Upper lobe of left lung (tissue), 6 donors: Measurements from ENCODE around the gene PPP1R2. TPM values are rescaled to one million over a fixed set of nuclear protein-coding genes. Genes with fewer than 3 reads are reported as not detected.

Source experiments
- ATAC-seq, 2 donors: fragments of 200-7000 bp; cut with Tn5 transposase; one replicate each; pipeline ENCODE4 v1.9.1; 2022; ENCODE audit warnings: mild to moderate bottlenecking in 2 of 2, moderate library complexity in 2 of 2; ENCODE audit not compliant: low FRiP score in 2 of 2
- DNase-seq, 2 donors: peaks; one replicate each; pipeline ENCODE4 v3.0.0-alpha.2; 2019 to 2020
- H3K27ac ChIP-seq, 4 donors: fragments of 200-600 bp; sonication (generic); one replicate each; pipeline ENCODE4 v1.5.1; 2016 to 2019
- H3K27me3 ChIP-seq, 4 donors: fragments of 200-600 bp; sonication (generic); one replicate each; pipeline ENCODE4 v1.5.1; 2017 to 2019
- H3K36me3 ChIP-seq, 4 donors: fragments of 200-600 bp; sonication (generic); one replicate each; pipeline ENCODE4 v1.5.1; 2016 to 2019
- H3K4me1 ChIP-seq, 4 donors: fragments of 200-600 bp; sonication (generic); one replicate each; pipeline ENCODE4 v1.5.1; 2018 to 2019
- H3K4me3 ChIP-seq, 4 donors: fragments of 200-600 bp; sonication (generic); one replicate each; pipeline ENCODE4 v1.5.1; 2017 to 2019; ENCODE audit warnings: mild to moderate bottlenecking in 2 of 4, moderate library complexity in 1 of 4
- H3K9me3 ChIP-seq, 4 donors: fragments of 200-600 bp; sonication (generic); one replicate each; pipeline ENCODE4 v1.5.1; 2018 to 2019
- EP300 ChIP-seq, 4 donors: sonication (generic); formaldehyde crosslinking; IDR thresholded peaks; one replicate each; pipeline ENCODE4 v1.5.1; 2017; ENCODE audit warnings: antibody characterized with exemption in 4 of 4, control low read depth in 2 of 4
- POLR2A ChIP-seq, 4 donors: fragments of 450-650 bp; IDR thresholded peaks; one replicate each; pipeline ENCODE4 v1.5.1; 2016 to 2017; ENCODE audit warnings: antibody characterized with exemption in 4 of 4, mild to moderate bottlenecking in 2 of 4
- POLR2AphosphoS5 ChIP-seq, 2 donors: sonication (generic); formaldehyde crosslinking; IDR thresholded peaks; one replicate each; pipeline ENCODE4 v1.5.1; 2017; ENCODE audit warnings: antibody characterized with exemption in 2 of 2
- WGBS, 2 donors: methylation state at CpG; one replicate each; pipeline ENCODE4 v1.1.5; 2017 to 2018; 5-methylcytosine and 5-hydroxymethylcytosine counted together
- small RNA-seq, 4 donors: library from RNA; depleted of rRNA; stranded (forward); fragments of <200 nt; gene quantifications; one replicate each; pipeline ENCODE3, GENCODE V24; 2016
- total RNA-seq, 6 donors: library from RNA; depleted of rRNA in 4 of 6; stranded (reverse); fragments of >200 nt in 4 of 6; gene quantifications; one replicate each; pipeline versions ENCODE4 v1.1.0 to v1.2.1, GENCODE V29; 2016 to 2021
- TF ChIP-seq, protein P1 (sequence below), 6 experiments: fragments of 450-650 bp in 4 of 6; fragments of 200-600 bp in 2 of 6; sonication (generic) in 2 of 6; IDR thresholded peaks; one replicate each; pipeline ENCODE4 v1.5.1; 2016 to 2019; ENCODE audit warnings: antibody characterized with exemption in 6 of 6
- donor health status: DM: no; HTN: no; CAD: no; lungs with moderate emphysema.
- donor health status: DM: no; HTN: yes; CAD: no; lungs with severe emphysema.

Gene PPP1R2
- total RNA-seq, 6 donors from 2014 or later, result 38.5 to 170 (median 61.2) TPM

DNA sequence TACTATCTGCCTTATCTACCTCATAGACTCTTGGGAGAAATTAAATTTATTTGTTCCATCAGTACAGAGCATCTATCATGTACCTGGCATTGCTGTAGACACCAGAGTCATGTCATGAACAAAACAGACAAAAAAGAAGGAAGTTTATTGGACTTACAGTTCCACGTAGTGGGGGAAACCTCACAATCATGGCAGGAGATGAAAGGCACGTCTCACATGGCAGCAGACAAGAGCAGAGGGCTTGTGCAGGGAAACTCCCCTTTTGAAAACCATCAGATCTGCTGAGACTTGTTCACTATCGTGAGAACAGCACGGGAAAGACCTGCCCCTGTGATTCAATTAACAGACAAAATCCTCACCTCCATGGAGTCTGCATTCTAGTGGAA, 74.7 kb downstream of the PPP1R2 start:
- WGBS, 2 donors, result 65 to 70% methylated on average over 4 of the region's 4 CpGs
- Histone ChIP-seq H3K36me3 (no peaks in the 10 kb centered on the region), H3K4me1 (no peaks in the 10 kb centered on the region), H3K27me3 (no peaks in the 10 kb centered on the region), H3K4me3 (no peak overlapping the region), H3K9me3 (no peaks in the 10 kb centered on the region), H3K27ac (no peak overlapping the region)
- no peak for DNase-seq
- no peak for ATAC-seq
- TF ChIP-seq, protein P1, sequence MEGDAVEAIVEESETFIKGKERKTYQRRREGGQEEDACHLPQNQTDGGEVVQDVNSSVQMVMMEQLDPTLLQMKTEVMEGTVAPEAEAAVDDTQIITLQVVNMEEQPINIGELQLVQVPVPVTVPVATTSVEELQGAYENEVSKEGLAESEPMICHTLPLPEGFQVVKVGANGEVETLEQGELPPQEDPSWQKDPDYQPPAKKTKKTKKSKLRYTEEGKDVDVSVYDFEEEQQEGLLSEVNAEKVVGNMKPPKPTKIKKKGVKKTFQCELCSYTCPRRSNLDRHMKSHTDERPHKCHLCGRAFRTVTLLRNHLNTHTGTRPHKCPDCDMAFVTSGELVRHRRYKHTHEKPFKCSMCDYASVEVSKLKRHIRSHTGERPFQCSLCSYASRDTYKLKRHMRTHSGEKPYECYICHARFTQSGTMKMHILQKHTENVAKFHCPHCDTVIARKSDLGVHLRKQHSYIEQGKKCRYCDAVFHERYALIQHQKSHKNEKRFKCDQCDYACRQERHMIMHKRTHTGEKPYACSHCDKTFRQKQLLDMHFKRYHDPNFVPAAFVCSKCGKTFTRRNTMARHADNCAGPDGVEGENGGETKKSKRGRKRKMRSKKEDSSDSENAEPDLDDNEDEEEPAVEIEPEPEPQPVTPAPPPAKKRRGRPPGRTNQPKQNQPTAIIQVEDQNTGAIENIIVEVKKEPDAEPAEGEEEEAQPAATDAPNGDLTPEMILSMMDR (IDR thresholded peaks at IDR 0.05), result no peak
- TF ChIP-seq POLR2AphosphoS5 (IDR thresholded peaks at IDR 0.05) (no peak), POLR2A (IDR thresholded peaks at IDR 0.05) (no peak), EP300 (IDR thresholded peaks at IDR 0.05) (no peak)

DNA sequence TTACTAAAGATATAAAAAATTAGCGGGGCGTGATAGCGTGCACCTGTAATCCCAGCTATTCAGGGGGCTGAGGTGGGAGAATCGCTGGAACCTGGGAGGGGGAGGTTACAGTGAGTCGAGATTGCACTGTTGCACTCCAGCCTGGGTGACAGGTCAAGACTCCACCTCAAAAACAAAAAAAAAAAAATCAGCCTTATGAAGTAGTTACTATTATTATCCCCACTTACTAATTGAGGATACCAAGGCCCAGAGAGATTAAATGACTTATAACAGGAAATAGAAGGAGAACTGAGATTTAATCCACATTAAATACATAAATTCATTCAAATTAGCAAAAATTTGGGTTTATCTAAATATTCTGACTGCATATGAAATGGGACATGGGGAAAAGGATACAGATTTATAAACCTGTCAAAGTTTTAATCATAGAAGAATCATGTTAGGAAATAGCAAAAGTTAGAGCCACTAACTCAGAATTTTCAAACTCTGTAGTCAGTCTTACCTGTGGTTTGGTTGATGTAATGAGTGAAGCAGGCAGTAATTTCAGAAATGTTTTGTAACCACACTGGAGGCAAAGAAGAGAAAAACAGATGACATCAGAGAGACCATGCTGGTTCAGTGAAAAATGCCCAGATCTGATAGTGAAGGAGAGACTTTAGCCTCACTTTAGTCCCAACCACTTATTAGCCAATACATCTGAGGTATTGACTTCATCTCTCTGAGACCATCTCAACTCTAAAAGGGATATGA, 75.3 kb downstream of the PPP1R2 start:
- 87 to 89% methylated on average over 5 of the region's 5 CpGs for WGBS, 2 donors
- Histone ChIP-seq H3K9me3 (no peaks in the 10 kb centered on the region), H3K4me1 (no peaks in the 10 kb centered on the region), H3K27ac (no peak overlapping the region), H3K27me3 (no peaks in the 10 kb centered on the region), H3K36me3 (no peaks in the 10 kb centered on the region), H3K4me3 (no peak overlapping the region)
- TF ChIP-seq, protein P1 (IDR thresholded peaks at IDR 0.05), result no peak
- no peak for TF ChIP-seq POLR2A (IDR thresholded peaks at IDR 0.05)
- no peak for TF ChIP-seq EP300 (IDR thresholded peaks at IDR 0.05)
- TF ChIP-seq POLR2AphosphoS5 (IDR thresholded peaks at IDR 0.05), result no peak
- ATAC-seq (no peak), DNase-seq (no peak)

DNA sequence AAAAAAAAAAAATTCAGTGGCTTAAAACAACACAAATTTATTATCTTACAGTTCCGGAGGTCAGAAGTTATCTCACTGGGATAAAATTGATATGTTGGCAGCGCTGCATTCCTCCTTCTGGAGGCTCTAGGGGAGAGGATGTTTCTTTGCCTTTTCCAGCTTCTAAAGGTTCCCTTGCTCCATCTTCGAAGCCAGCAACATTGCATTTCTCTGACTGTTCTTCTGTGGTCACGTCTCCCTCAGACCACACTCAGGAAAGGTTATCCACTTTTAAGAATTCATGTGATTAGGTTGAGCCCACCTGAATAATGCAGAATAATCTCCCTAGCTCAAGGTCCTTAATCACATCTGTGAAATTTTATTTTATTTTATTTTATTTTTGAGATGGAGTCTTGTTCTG, 76.9 kb downstream of the PPP1R2 start:
- DNase-seq, result no peak
- Histone ChIP-seq H3K4me3 (no peak overlapping the region), H3K9me3 (no peaks in the 10 kb centered on the region), H3K4me1 (no peaks in the 10 kb centered on the region), H3K36me3 (no peaks in the 10 kb centered on the region), H3K27me3 (no peaks in the 10 kb centered on the region), H3K27ac (no peak overlapping the region)
- WGBS, 2 donors, result 76 to 90% methylated on average over 4 of the region's 4 CpGs
- TF ChIP-seq EP300 (IDR thresholded peaks at IDR 0.05) (no peak), POLR2AphosphoS5 (IDR thresholded peaks at IDR 0.05) (no peak), POLR2A (IDR thresholded peaks at IDR 0.05) (no peak)
- TF ChIP-seq, protein P1 (IDR thresholded peaks at IDR 0.05), result no peak
- ATAC-seq, result no peak

Small RNA genes within 50 kb of the gene (small RNA-seq; reads per million reads assigned to genes)
- 0 reads per million in 4 donors for gene RN7SL73P
- 0 reads per million in 4 donors for gene RNU6ATAC24P

Other genes with a start within 250 kb of the PPP1R2 start
- 10 to 100 TPM; 30.6 to 75.2 (median 52.3) TPM for gene ACAP2, start 100.3 kb downstream of the PPP1R2 start, total RNA-seq
- gene APOD, start 40.6 kb upstream of the PPP1R2 start, total RNA-seq, result 100 to 1,000 TPM in 2 of 6 donors, 10 to 100 TPM in 4; 29.7 to 120 (median 67.4) TPM
- 10 to 100 TPM; 10.1 to 39.8 (median 15.2) TPM for gene MUC20, start 177.7 kb upstream of the PPP1R2 start, total RNA-seq